NCI-H2227 treated with DMSO at 0.1 percent for 48 hours (cell line): Measurements from ENCODE around the gene PGAM2.
"Not testable (repeated sequence)": the region's sequence is repeated elsewhere in the genome, so short reads cannot be mapped to it uniquely, and the experiment has no call there.

ENCODE experiments used
- DNase-seq: peaks from one replicate; lab custom pipeline; 2025; lab: John Stamatoyannopoulos, UW

Gene PGAM2

GRCh38 chr7:44048031-44048795 lies 17.2 kb downstream of the PGAM2 start:
- DNase-seq, result no peak

GRCh38 chr7:44046321-44047061 lies 18.9 kb downstream of the PGAM2 start:
- DNase-seq, result no peak

DNA sequence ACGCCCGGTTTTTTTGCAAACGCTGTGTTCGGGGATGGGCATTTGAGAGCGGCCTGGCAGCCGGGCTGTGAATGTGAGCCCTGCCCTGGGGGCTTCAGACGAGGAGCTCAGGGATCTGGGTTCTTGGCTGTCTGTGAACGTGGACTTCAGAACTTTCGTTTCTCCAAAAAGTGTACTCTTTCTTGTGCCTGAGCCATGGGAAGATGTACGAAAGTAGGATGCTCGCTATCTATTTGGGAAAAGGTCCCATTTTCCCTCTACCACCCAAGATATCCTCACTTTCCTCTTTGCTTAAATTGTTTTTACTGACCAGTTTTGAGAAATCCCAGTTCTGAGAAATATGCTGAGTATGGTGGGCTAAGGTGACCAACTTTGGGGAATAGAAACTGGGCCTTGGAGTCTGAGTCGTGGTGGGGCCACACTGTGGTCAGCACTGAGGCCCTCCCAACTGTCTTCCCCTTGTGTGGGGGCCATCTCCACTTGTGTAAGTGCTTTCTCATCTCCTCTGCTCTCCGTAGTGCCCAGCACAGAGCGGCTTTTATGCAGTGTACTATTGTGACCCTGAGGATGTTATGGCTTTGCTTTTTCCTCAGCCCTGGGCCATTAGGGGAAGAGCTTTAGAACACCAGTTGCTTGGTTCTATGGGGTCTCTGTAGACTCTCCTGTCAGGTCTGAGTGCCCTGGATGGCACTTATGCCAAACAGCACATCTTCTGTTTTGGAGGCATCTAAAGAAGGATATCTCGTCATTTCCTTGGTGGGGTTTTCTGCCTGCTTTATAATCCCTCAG lies 19.9 kb downstream of the PGAM2 start:
- DNase-seq, result no peak

GRCh38 chr7:44044315-44045225 lies 20.8 kb downstream of the PGAM2 start, which contains the start of gene DBNL:
Gene DBNL, plus strand, starts transcription at chr7:44044702. Its CDS starts 36 bp downstream, at chr7:44044738.
- DNase-seq, result peak; percentile 71

DNA sequence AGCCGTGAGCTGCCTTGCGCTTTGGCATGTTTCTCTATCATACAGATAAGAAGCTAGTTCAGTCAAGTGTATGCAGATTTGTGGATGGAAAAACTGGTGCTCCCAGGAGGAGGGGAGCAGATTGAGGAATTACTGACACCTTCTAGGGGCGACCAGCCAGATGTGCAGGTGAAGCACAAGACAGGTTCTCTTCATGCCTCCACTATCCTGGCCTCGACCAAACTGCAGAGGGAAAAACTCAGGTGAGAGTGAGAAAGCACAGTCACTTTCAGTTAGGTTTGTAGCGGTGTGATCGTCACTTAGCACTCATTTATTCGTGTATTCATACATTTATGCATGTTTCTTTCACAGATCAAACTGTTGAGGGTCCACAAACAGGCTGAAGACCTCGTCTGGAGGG lies 21.5 kb downstream of the PGAM2 start:
- no peak for DNase-seq

DNA sequence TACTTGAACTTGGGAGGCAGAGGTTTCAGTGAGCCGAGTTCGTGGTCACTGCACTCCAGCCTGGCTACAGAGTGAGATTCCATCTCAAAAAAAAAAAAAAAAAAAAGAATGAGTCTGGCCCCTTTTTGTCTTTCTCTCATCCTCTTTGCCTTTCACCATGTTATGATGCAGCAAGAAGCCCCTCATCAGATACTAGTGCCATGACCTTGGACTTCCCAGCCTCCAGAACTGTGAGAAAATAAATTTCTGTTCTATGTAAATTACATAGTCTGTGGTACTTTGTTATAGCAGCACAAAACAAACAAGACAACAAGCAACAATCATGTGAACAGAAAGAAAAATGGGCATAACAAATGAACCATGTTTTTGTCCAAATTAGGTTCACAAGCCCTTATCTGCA lies 23.1 kb downstream of the PGAM2 start:
- DNase-seq, result no peak

DNA sequence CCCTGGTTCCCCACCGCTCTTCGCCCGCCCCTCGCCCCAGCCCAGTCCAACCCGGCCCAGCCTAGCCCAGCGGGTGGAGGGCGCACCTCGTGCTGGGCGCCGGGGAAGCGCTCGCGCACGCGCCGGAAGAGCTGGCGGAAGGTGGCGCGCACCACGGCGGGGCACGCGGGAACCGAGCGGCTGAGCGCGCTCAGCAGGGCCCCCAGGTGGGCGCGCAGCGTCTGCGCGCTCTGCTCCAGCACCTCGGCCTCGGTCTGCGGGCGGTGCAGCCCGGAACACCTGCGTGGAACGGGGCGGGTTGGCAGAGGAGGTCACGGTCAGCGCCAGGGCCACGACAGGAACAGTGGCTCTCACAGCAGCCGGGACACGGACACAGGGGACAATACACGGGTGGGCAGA lies 24.9 kb downstream of the PGAM2 start:
- not testable (repeated sequence) for DNase-seq

GRCh38 chr7:44039800-44040492 lies 25.4 kb downstream of the PGAM2 start:
- not testable (repeated sequence) for DNase-seq

GRCh38 chr7:44038961-44039558 lies 26.3 kb downstream of the PGAM2 start:
- DNase-seq, result peak; percentile 65

GRCh38 chr7:44038553-44038952 lies 26.8 kb downstream of the PGAM2 start:
- not testable (repeated sequence) for DNase-seq

DNA sequence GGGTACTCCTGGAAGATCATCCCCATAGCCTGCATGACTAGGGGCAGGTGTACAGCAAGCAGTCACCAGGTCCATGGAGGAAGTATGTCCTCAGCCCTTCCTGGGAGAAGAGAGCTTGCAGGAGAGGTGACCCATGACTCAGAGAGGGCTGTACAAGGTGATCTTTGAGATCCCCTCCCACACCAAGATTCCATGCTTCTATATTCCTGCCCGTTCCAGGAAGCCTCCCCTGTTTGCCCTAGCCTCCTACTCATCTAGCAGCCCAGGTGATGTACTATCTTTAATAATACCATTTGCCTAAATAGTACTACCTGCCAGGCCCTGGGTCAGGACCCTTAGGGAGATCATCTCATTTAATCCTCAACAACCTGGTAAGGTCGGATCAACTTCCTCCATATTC lies 27.4 kb downstream of the PGAM2 start:
- not testable (repeated sequence) for DNase-seq

GRCh38 chr7:44036364-44036763 lies 29.0 kb downstream of the PGAM2 start:
- DNase-seq, result not testable (repeated sequence)

GRCh38 chr7:44033971-44034844 lies 31.2 kb downstream of the PGAM2 start:
- DNase-seq, result not testable (repeated sequence)

DNA sequence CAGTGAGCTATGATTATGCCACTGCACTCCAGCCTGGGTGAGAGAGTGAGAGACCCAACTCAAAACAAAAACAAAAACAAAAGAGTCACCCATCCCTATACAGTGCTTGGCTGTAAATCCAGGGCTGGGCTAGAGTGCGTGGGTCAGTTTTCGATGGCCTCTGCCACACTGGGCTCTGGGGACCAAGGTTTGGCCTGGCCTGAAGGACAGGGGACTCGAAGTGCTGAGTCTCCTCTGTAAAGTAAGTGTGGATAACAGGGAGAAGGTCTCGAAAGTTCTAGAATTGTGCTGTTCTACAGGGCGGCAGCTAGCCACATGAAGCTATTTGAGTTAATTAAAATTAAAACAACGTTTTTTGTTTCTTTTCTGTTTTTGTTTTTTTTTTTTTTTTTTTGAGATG lies 33.3 kb downstream of the PGAM2 start:
- DNase-seq, result not testable (repeated sequence)

DNA sequence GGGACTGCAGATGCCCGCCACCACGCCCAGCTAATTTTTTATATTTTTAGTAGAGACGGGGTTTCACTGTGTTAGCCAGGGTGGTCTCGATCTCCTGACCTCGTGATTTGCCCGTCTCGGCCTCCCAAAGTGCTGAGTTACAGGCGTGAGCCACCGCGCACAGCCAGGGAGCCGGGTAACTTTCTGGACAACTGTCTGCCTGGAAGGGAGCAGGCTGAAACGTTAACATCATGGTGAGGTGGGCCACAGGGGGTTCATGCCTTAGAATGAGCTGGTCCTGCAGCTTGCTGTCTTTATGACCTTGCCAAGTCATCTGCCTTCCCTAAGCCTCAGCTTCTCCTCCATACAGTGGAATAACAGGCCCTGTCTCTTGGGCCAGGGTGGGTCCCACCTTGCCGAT lies 34.0 kb downstream of the PGAM2 start:
- not testable (repeated sequence) for DNase-seq

GRCh38 chr7:44030029-44030428 lies 35.3 kb downstream of the PGAM2 start:
- DNase-seq, result not testable (repeated sequence)

DNA sequence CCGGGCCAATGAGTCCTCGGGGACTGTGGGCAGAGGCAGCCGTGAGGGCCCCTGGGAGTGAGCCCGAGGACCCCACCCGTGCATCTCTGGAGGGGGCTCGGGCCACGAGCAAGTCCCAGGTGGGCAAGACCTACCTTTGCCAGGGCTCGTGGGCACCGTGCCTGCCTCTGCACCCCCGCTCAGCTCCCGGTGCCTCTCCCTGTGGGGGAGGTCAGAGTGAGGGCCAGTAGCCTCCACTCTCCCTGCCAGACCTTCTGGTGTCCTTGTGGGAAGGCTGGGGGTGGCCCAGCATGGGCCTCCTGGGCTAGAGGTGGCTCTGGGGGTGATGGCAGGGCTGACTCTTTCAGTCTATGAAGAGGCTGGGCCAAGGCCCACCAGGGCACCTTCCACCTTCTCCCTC lies 35.9 kb downstream of the PGAM2 start:
- not testable (repeated sequence) for DNase-seq

DNA sequence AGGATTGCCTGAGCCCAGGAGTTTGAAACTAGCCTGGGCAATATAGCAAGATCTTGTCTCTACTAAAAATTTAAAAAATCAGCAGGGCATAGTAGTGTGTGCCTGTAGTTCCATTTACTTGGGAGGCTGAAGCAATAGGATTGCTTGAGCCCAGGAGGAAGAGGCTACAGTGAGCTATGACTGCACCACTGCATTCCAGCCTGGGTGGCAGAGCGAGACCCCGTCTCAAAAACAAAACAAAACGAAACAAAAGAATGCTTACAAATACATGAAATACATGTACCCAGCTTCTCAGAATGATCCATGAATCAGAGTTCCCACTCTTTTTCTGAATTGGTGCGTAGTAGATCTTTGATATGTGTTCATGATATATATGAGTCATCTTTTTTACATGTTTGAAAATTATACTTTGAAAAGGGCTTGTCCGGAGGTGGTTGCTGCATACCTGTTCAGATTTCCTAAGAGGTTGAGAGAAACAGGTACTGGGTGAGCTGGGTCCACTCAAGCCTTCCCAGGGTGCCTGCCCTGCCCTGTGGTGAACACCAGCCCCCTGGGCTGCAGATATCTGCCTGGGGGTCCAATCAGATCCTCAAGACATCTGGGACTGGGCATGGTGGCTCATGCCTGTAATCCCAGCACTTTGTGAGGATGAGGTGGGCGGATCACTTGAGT lies 42.4 kb downstream of the PGAM2 start:
- DNase-seq, result not testable (repeated sequence)

DNA sequence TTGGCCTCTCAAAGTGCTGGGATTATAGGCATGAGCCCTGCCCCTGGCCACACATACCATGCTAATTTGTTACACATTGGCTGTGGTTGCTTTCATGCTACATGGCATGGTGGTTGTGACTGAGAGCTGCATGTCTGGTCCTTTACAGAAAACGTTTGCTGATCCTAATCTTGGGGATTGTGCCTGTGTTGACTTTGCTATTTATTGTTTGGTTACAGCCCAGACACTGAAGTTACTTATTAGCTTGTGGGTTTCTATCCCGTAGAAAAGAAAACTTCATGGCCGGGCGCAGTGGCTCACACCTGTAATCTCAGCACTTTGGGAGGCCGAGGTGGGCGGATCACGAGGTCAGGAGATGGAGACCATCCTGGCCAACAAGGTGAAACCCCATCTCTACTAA lies 43.3 kb downstream of the PGAM2 start:
- not testable (repeated sequence) for DNase-seq
